Stimulated activated CD4-positive, alpha-beta T cell treated with anti-CD3 and anti-CD28 coated beads, Interleukin-12 subunit alpha, Interleukin-12 subunit beta, amount 100 ng/mL, for 4 hours (primary cell): ENCODE measurements around the gene ZNF830.
"Not testable (repeated sequence)": the region's sequence is repeated elsewhere in the genome, so short reads cannot be mapped to it uniquely, and the experiment has no call there.

ENCODE experiments used
- DNase-seq: peaks from one replicate; pipeline ENCODE4 v3.0.0-alpha.2; 2020

Gene ZNF830

DNA sequence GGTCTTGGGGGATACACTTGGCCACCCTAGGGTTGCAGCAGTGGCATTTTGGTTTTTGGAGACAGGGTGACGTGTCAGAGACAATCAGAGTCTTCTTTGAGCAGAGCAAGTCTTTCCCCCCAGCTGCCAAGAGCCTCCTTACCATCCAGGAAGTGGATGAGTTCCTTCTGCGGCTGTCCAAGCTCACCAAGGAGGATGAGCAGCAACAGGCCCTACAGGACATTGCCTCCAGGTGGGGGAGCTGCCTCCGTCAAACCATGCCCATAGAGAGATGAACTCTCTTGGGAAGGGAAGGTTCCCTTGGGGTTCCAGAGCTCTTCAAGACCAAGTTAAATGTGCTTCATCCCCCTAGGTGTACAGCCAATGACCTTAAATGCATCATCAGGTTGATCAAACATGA is 30.3 kb downstream of the ZNF830 start:
- no peak for DNase-seq

DNA sequence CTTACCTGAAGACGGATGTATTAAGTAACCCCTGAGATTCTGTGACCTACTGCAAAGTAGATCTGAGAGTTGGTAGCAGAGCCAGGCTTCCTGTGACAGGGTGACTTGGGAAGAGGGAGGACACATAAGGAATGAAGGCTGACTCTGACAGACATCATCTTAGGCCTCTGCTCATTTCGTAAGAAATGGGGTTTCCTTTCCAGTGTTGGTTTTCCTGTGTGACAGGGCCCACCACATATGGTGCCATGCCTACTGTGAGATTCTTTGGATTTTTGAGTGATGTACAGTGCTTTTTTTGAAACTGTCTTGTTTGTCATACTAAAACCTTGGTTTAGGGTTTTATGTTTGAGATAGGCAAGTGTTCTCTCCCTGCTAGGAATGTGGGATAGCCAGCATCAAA is 31.7 kb downstream of the ZNF830 start:
- DNase-seq: no peak

DNA sequence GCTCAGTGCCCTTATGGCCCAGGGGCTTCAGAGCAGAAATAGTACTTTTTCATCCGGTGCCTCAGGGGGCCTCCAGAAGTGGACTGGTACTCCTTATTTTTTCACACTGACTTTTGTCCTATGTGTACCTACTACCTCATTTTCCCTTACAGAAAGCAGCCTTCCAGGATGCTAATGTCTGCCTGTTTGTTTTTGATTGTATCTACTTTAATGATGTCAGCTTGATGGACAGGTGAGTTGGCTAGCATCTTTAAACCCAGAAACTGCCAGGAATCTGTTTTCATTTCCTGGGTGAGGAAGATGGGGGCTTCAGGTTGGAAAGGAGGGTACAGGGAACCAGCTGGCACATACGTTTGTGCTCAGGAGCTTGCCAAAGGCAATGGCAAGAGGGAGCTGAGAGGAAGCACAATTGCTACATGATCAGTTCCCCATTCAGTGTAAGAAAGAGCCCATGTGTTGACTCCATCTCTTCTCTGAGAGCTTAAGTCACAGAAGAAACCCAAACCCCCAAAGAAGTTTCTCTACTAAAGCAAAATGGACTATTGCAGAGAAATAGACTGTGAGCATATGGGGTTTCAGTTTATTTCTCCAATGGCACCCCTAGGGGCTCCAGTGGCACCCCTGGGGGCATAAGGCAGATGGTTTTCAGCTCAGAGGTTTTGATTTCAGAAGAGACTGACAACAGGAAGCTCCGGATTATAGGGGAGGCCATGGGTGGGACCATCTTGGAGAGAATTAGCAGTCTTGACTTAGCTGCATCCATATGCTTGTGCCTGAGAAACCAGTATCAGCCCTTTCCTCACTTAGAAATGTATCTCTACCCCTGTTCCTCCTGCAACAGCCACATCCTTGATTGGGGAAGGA is 35.3 kb downstream of the ZNF830 start:
- DNase-seq: no peak

DNA sequence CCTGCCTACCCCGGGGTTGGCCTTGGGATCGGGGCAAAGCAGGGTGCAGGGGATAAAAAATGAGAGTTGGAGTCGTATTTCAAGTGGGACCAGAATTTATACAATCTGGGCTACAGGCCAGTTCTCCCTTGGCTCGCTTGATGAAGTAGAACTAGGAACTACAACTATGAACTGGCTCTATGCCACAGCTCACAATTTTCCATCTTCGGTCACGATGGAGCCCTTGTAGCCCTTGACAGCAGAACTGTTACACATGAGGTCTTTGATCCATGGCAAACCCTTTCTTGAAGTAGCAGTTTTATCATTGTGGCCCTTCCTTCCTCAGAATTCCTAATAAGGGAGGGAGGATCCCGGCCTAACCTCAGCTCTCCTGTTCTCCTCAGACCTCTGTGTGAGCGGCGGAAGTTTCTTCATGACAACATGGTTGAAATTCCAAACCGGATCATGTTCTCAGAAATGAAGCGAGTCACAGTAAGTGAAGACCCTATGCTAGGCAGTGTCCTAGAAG is 36.1 kb downstream of the ZNF830 start:
- no peak for DNase-seq

DNA sequence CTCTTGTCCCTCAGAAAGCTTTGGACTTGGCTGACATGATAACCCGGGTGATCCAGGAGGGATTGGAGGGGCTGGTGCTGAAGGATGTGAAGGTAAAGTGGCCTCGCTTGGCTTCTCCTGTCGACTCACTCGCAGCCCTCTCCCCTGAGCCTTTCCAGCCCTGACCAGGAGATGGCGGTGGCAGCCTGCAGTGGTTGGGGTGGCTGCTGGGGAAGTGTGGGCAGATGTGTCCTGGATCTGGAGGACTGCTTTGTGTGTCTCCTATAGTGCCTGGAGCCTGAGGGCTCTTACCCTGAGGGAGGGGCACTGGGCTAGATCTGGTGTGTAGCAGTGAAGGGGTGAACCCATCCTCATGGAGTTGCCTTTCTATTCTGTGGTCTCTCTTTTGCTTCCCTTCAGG is 36.9 kb downstream of the ZNF830 start:
- peak; percentile 75 for DNase-seq

DNA sequence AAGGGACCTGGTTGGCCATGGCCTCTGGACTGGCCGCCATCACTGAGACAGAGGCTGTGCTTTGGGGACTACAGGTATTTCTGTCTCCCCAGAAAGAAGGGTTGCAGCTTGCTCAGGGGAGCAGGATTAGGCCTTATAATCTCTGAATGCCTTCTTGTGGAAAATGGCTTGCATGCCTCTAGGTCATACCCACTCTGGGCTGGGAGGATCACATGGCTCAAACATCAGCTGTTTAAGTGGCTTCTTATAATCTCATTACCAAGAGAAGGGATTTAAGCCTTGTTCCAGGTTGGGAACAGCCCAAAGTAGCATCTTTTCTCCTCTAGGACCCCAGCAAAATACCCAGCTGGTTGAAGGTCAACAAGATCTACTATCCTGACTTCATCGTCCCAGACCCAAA is 38.1 kb downstream of the ZNF830 start:
- DNase-seq: no peak

DNA sequence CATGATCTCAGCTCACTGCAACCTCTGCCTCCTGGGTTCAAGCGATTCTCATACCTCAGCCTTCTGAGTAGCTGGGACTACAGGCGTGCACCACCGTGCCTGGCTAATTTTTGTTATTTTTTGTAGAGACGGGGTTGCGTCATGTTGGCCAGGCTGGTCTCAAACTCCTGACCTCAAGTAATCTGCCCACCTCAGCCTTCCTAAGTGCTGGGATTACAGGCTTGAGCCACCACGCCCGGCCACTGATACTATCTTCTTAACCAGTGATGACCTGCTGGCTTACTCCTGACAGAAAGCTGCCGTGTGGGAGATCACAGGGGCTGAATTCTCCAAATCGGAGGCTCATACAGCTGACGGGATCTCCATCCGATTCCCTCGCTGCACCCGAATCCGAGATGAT is 39.6 kb downstream of the ZNF830 start:
- not testable (repeated sequence) for DNase-seq

DNA sequence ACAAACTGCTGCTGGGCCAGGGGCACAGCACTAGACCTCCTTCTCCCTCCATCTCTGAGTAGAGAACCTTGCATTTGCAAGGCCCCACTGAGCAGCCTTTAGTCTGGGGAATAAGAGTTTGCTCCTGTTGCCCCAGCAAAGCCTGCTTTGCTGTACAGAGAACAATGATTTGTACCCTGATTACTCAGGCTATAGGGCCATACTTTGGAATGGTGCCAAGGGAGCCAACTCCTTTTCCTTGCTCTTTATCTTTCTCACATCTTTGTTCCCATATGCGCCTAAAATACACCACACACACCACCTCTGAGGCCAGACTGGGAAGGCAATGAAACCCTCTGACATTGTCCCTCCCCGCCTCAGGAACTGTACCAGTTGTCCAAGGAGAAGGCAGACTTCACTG is 40.2 kb downstream of the ZNF830 start:
- DNase-seq: no peak

DNA sequence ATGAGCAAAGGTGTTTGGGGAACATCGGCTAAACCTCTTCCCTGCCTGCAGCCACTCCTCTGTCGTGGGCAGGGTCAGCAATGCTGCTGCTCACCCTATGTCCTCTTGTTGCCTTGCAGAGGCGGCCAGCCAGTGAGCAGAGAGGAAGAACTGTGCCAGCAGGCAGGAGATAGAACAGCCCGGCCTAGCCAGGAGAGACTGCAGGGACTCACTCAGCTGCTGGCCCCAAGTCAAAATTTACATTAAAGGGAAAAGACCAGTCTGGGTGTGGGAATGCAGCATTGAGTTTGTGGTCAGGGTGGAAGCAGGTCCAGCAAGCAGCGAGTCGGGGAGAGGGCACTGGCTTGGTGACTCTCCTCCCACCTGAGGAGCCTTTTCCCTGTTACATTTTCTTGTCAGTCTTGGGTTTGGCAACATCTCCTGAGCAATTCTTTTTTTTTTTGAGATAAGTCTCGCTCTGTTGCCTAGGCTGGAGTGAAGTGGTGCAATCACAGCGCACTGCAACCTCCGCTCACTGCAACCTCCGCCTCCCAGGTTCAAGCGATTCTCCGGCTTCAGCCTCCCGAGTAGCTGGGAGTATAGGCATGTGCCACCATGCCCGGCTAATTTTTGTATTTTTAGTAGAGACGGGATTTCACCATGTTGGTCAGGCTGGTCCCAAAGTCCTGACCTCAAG is 41.7 kb downstream of the ZNF830 start:
- no peak for DNase-seq

DNA sequence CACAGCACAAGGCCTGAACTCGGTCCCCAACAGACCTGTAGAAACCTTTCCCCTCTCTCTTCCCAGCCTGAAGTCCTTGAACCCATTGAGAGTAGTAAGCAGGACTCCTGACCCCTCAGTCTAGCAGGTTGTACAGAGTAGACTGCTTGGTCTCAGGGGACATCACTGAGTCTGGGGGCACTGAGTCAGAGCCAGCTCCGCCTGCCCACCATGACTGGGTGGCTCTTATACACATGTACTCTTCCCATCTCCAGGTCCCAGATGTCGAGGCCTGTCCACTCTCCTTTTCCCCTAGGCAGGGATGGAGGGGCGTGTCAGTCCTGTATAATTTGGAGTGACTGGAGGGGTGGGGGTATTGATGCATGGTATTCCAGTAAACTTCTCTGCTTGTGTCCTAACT is 42.4 kb downstream of the ZNF830 start:
- DNase-seq: no peak

DNA sequence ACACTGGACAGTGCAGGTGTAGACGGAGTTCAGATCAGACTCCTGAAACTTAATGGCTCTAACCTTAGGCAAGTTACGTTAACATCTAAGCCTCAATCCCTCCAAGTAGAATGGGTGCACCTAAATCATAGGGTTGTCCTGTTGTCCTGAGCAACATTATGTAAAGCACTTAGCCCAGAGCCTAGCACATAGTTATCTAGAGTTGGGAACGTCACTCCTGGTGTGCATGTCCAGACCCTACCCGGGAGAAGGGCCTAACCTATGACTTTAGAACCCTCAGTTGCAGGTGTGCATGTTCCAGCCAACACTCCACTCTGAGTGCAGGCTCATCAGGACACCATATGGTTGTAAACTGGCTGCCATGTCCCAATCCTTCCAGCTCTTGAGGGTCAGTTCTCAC is 45.0 kb downstream of the ZNF830 start:
- no peak for DNase-seq

DNA sequence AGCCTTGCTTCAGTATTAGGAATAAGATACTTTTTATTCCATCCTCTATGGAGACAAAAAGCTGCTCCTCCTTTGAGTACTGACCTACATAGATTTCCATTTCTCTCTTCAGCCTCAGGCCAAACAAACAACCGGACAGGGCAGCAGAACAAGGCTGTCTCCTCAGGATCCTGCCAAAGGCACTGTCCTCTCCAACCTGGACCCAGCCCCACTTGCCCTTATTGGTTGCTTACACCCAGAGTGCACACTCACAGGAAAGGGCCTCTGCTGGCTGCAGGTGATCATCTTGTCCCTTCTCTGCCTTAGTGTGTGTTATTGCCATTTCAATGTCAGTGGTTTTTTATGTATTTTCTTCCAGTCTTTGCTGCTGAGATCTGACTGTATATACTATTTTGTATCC is 45.6 kb downstream of the ZNF830 start:
- no peak for DNase-seq

DNA sequence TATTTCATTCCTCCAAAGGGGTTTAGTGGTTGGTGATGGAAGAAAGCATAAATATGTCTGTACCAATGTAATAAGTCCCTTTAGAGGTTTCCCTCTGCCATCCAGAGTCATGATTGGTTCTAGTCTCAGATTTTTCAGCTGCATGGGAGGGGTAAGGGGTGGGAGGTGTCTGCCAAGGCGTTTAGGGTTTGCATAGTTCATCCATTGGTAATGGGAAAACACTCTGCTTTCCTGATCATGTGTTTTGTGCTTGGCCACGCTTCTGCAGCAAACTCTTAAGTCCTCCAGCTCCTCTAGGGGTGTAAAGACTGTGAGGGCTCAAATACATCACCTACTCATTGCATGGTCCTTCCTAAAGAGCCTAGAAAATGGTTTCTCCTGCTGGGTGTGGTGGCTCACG is 48.8 kb downstream of the ZNF830 start:
- DNase-seq: no peak

DNA sequence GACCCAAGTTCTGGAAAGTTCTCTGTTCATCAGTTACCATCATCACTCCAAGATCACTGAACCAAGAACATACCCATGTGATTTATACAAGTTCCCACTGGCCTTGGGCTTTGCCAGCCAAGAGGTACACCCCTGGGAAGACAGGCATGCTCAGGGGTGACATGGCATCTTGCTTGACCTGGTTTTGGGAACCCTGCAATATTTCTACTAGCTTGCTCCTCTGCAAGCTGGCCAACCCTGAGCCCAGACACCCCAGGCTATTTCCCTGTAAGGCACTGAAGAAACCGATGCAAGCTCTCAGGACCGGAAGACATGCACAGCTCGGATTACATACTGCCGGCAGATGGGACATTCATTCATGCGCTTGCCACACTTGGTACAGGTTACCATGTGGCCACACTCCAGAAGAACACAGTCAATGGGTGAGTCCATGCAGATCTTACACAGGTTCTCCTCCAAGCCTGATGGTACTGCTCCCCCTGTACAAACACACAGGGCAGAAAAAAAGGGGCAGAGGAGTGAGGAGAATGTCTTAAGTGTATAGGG is 50.4 kb downstream of the ZNF830 start:
- DNase-seq: no peak
